ENCODE data around the gene SOWAHA.

DNA sequence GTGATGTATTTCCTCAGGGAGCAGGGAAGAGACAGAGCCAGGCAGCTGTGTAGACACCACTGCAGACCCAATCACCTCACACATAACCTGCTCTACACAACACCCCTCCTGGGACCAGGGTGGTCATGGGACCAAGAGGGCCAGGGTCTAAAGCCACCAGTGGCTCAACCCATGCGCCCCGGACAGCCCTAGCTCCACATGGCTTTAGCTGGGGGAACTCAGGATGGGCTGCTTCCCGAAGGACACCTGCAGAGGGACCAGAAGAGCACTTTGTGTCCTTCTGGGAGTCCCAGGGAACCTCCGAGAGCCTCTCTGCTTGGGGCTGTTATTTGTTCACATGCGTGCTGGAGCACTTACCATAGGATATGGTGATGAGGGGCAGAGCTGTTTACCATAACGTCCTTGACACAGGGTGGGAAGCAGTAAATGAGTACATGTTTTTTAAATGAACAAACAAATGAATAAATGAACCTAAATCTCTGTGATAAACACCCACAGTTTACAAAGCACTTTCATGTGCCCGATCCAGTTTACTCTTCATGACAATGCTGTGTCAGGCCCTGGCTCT is 48.3 kb upstream of the SOWAHA start:
- TF ChIP-seq POLR2AphosphoS5 (IDR thresholded peaks at IDR 0.05) (no peak), RAD21 (conservative IDR thresholded peaks at IDR 0.05) (no peak), EZH2 (IDR thresholded peaks at IDR 0.05; ENCODE audit: borderline replicate concordance, insufficient read depth, low read length, poor library complexity, severe bottlenecking) (no peak), EP300 (conservative IDR thresholded peaks at IDR 0.05; ENCODE audit: poor library complexity, severe bottlenecking) (no peak), TAF1 (IDR thresholded peaks at IDR 0.05; ENCODE audit: low read depth) (no peak), SMC3 (conservative IDR thresholded peaks at IDR 0.05; ENCODE audit: poor library complexity) (no peak)
- TF ChIP-seq, protein P1, sequence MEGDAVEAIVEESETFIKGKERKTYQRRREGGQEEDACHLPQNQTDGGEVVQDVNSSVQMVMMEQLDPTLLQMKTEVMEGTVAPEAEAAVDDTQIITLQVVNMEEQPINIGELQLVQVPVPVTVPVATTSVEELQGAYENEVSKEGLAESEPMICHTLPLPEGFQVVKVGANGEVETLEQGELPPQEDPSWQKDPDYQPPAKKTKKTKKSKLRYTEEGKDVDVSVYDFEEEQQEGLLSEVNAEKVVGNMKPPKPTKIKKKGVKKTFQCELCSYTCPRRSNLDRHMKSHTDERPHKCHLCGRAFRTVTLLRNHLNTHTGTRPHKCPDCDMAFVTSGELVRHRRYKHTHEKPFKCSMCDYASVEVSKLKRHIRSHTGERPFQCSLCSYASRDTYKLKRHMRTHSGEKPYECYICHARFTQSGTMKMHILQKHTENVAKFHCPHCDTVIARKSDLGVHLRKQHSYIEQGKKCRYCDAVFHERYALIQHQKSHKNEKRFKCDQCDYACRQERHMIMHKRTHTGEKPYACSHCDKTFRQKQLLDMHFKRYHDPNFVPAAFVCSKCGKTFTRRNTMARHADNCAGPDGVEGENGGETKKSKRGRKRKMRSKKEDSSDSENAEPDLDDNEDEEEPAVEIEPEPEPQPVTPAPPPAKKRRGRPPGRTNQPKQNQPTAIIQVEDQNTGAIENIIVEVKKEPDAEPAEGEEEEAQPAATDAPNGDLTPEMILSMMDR (IDR thresholded peaks at IDR 0.05; ENCODE audit: poor library complexity, severe bottlenecking), result no peak
- TF ChIP-seq, protein P2, sequence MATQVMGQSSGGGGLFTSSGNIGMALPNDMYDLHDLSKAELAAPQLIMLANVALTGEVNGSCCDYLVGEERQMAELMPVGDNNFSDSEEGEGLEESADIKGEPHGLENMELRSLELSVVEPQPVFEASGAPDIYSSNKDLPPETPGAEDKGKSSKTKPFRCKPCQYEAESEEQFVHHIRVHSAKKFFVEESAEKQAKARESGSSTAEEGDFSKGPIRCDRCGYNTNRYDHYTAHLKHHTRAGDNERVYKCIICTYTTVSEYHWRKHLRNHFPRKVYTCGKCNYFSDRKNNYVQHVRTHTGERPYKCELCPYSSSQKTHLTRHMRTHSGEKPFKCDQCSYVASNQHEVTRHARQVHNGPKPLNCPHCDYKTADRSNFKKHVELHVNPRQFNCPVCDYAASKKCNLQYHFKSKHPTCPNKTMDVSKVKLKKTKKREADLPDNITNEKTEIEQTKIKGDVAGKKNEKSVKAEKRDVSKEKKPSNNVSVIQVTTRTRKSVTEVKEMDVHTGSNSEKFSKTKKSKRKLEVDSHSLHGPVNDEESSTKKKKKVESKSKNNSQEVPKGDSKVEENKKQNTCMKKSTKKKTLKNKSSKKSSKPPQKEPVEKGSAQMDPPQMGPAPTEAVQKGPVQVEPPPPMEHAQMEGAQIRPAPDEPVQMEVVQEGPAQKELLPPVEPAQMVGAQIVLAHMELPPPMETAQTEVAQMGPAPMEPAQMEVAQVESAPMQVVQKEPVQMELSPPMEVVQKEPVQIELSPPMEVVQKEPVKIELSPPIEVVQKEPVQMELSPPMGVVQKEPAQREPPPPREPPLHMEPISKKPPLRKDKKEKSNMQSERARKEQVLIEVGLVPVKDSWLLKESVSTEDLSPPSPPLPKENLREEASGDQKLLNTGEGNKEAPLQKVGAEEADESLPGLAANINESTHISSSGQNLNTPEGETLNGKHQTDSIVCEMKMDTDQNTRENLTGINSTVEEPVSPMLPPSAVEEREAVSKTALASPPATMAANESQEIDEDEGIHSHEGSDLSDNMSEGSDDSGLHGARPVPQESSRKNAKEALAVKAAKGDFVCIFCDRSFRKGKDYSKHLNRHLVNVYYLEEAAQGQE (IDR thresholded peaks at IDR 0.05; ENCODE audit: borderline replicate concordance), result no peak

All from neural cell (in vitro differentiated cells).